Measurements from ENCODE around the gene FDXR. TPM values are rescaled to one million over a fixed set of nuclear protein-coding genes. Genes with fewer than 3 reads are reported as not detected.

The FDXR gene
- total and polyA plus RNA-seq, 9 of the 15 experiments (the other 6 are each of a cell fraction or from before 2014, with no cell fraction given): 0.89 to 70.7 (median 30.9) TPM

DNA sequence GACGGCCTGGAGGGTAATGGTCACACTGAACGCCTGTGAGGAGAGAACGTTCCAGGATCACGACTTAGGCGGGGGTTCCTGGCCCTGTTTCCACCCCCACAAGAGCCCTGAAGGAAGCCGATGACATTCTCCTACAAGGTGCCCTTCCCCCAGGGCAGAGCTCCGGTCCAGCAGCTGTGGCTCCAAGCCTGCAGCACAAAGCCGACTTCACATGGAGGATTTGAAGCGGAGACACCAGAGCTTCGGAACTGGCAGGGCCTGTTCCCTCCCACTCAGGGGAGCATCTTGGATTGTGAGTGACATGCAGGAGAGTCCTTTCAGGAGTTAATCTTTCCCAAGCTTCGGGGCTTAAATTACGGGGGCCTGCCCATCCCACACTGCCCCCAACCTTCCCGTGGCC is 15.7 kb upstream of the FDXR start:
- WGBS (ENCODE audit: insufficient coverage, low coverage, missing lambda C conversion rate): 40% methylated on average over 13 of the region's 13 CpGs
- BruUV-seq (replicated peaks): no TSS peak
- Histone ChIP-seq H4K20me1 (replicated peaks; ENCODE audit: control insufficient read depth, insufficient read depth, low read length) (no peaks in the 10 kb centered on the region), H3K27me3 (ENCODE audit: control insufficient read depth in 2 of 2, insufficient read depth in 2 of 2, low read length in 2 of 2) (peaks cover 0 to 10% of the 10 kb centered on the region in 2 experiments; a peak in 1 of 5 replicates), H3K79me2 (ENCODE audit: control insufficient read depth, insufficient read depth, low read length) (no peaks in the 10 kb centered on the region), H3K9me1 (ENCODE audit: control insufficient read depth, insufficient read depth, low read length) (no peaks in the 10 kb centered on the region), H3K27ac (ENCODE audit: extremely low read depth, low read depth, low read length) (no peak overlapping the region), H3K4me3 (no peak overlapping the region), H3K36me3 (ENCODE audit: control insufficient read depth, insufficient read depth, low read length) (no peaks in the 10 kb centered on the region), H3K9me3 (replicated peaks; ENCODE audit: control insufficient read depth, insufficient read depth, low read depth, low read length) (no peaks in the 10 kb centered on the region), H3K9ac (ENCODE audit: insufficient read depth in 1 of 2, low read depth in 2 of 2, low read length in 2 of 2) (no peak overlapping the region; a peak in 1 of 4 replicates), H3K4me1 (replicated peaks in 1 of 2; ENCODE audit: control insufficient read depth in 2 of 2, insufficient read depth in 2 of 2, low read length in 2 of 2) (peaks cover 0 to 16% of the 10 kb centered on the region in 2 experiments; a peak in 2 of 5 replicates), H2AFZ (ENCODE audit: low read depth, low read length) (no peak overlapping the region), H3K4me2 (ENCODE audit: insufficient read depth, low read length) (no peak overlapping the region)
- in situ Hi-C loops (cut with MboI) (no loop called here), intact Hi-C loops (cut with micrococcal nuclease) (no loop called here)
- ATAC-seq (no peak), DNase-seq (ENCODE audit: extremely low read depth in 1 of 4, low spot score in 3 of 4) (no peak), FAIRE-seq (no peak)
- ChIA-PET POLR2A (interaction anchor here (1.5 kb wide), 1 partner anchor 12 kb away, joined by 4 read pairs; no protein-coding TSS in a partner anchor), CTCF (ENCODE audit: low intra/inter-chr PET ratio) (no interaction called here)
- TF ChIP-seq, protein P1, sequence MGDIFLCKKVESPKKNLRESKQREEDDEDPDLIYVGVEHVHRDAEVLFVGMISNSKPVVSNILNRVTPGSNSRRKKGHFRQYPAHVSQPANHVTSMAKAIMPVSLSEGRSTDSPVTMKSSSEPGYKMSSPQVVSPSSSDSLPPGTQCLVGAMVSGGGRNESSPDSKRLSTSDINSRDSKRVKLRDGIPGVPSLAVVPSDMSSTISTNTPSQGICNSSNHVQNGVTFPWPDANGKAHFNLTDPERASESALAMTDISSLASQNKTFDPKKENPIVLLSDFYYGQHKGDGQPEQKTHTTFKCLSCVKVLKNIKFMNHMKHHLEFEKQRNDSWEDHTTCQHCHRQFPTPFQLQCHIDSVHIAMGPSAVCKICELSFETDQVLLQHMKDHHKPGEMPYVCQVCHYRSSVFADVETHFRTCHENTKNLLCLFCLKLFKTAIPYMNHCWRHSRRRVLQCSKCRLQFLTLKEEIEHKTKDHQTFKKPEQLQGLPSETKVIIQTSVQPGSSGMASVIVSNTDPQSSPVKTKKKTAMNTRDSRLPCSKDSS (IDR thresholded peaks at IDR 0.05; ENCODE audit: low read depth, partially characterized antibody): no peak
- TF ChIP-seq HDAC6 (IDR thresholded peaks at IDR 0.05; ENCODE audit: low read depth, low read length) (no peak), ZSCAN32 (CRISPR knock-in tag; IDR thresholded peaks at IDR 0.05) (no peak), ARID1B (IDR thresholded peaks at IDR 0.05) (no peak)
- TF ChIP-seq, protein P2, sequence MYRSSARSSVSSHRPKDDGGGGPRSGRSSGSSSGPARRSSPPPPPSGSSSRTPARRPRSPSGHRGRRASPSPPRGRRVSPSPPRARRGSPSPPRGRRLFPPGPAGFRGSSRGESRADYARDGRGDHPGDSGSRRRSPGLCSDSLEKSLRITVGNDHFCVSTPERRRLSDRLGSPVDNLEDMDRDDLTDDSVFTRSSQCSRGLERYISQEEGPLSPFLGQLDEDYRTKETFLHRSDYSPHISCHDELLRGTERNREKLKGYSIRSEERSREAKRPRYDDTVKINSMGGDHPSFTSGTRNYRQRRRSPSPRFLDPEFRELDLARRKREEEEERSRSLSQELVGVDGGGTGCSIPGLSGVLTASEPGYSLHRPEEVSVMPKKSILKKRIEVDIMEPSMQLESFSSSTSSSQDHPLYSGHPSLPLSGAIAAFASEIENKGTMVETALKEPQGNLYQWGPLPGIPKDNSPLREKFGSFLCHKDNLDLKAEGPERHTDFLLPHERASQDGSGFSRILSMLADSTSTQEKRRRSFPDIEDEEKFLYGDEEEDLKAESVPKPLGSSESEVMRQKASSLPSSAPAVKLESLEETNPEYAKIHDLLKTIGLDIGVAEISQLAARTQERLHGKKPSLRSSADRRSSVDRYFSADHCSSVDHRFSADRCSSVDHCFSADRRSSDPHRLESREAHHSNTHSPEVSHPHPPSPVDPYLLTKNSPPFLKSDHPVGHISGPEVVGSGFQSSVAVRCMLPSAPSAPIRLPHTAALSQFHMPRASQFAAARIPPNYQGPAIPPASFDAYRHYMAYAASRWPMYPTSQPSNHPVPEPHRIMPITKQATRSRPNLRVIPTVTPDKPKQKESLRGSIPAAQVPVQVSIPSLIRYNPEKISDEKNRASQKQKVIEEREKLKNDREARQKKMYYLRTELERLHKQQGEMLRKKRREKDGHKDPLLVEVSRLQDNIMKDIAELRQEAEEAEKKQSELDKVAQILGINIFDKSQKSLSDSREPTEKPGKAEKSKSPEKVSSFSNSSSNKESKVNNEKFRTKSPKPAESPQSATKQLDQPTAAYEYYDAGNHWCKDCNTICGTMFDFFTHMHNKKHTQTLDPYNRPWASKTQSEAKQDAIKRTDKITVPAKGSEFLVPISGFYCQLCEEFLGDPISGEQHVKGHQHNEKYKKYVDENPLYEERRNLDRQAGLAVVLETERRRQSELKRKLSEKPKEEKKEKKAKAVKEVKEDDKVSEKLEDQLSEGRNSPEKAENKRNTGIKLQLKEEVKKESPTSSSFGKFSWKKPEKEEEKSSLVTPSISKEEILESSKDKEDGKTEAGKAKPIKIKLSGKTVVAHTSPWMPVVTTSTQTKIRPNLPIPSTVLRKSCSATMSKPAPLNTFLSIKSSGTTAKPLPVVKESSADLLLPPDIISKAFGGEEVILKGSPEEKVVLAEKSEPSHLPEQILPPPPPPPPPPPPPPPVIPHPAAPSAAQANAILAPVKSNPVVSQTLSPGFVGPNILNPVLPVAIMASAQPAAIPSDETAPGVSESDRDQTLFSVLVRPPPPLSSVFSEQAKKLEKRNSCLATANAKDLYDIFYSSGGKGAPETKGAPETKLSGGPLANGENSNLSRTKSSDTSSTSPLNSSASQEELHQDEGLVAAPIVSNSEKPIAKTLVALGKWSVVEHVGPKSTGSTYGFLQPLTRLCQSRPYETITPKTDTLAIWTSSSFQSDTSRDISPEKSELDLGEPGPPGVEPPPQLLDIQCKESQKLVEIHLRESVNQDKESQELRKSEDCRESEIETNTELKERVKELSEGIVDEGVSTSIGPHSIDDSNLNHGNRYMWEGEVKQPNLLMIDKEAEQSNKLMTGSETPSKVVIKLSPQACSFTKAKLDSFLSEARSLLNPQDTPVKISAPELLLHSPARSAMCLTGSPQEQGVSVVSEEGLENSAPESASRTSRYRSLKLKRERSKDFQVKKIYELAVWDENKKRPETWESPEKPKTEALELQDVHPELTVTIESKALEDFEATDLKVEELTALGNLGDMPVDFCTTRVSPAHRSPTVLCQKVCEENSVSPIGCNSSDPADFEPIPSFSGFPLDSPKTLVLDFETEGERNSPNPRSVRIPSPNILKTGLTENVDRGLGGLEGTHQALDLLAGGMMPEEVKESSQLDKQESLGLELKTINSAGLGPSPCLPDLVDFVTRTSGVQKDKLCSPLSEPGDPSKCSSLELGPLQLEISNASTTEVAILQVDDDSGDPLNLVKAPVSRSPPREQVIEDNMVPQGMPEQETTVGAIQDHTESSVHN (IDR thresholded peaks at IDR 0.05; ENCODE audit: borderline replicate concordance in 1 of 2, low read depth in 1 of 2): no peak
- TF ChIP-seq, protein P3, sequence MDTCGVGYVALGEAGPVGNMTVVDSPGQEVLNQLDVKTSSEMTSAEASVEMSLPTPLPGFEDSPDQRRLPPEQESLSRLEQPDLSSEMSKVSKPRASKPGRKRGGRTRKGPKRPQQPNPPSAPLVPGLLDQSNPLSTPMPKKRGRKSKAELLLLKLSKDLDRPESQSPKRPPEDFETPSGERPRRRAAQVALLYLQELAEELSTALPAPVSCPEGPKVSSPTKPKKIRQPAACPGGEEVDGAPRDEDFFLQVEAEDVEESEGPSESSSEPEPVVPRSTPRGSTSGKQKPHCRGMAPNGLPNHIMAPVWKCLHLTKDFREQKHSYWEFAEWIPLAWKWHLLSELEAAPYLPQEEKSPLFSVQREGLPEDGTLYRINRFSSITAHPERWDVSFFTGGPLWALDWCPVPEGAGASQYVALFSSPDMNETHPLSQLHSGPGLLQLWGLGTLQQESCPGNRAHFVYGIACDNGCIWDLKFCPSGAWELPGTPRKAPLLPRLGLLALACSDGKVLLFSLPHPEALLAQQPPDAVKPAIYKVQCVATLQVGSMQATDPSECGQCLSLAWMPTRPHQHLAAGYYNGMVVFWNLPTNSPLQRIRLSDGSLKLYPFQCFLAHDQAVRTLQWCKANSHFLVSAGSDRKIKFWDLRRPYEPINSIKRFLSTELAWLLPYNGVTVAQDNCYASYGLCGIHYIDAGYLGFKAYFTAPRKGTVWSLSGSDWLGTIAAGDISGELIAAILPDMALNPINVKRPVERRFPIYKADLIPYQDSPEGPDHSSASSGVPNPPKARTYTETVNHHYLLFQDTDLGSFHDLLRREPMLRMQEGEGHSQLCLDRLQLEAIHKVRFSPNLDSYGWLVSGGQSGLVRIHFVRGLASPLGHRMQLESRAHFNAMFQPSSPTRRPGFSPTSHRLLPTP (IDR thresholded peaks at IDR 0.05; ENCODE audit: borderline replicate concordance, extremely low read depth, insufficient read length): no peak
- TF ChIP-seq, protein P4, sequence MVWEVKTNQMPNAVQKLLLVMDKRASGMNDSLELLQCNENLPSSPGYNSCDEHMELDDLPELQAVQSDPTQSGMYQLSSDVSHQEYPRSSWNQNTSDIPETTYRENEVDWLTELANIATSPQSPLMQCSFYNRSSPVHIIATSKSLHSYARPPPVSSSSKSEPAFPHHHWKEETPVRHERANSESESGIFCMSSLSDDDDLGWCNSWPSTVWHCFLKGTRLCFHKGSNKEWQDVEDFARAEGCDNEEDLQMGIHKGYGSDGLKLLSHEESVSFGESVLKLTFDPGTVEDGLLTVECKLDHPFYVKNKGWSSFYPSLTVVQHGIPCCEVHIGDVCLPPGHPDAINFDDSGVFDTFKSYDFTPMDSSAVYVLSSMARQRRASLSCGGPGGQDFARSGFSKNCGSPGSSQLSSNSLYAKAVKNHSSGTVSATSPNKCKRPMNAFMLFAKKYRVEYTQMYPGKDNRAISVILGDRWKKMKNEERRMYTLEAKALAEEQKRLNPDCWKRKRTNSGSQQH (CRISPR knock-in tag; IDR thresholded peaks at IDR 0.05): no peak
